GM12874 (cell line): Measurements from ENCODE around the gene RNF186.

ENCODE experiments used
- CTCF ChIP-seq: IDR thresholded peaks from 2 replicates; pipeline ENCODE4 v1.5.1; 2011; ENCODE audit warnings: low read depth, mild to moderate bottlenecking, control low read depth, low read length, moderate library complexity; ENCODE audit not compliant: insufficient read depth

RNF186 gene

GRCh38 chr1:19840228-19840627 is 25.1 kb upstream of the RNF186 start:
- TF ChIP-seq CTCF, result no peak

DNA sequence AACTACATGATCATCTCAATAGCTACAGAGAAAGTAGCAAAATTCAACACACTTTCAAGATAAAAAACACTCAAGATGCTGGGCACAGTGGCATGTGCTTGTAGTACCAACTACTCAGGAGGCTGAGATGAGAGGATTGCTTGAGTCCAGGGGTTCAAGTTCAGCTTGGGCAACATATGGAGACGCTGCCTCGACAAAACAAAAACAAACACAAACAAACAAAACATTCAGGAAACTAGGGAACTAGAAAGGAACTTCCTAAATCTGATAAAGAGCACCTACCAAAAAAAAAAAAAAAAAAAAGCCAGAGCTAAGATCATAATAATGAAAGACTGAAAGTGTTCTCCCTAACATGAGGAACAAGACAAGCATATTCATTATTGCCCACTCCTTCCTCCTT is 22.8 kb upstream of the RNF186 start:
- no peak for TF ChIP-seq CTCF

DNA sequence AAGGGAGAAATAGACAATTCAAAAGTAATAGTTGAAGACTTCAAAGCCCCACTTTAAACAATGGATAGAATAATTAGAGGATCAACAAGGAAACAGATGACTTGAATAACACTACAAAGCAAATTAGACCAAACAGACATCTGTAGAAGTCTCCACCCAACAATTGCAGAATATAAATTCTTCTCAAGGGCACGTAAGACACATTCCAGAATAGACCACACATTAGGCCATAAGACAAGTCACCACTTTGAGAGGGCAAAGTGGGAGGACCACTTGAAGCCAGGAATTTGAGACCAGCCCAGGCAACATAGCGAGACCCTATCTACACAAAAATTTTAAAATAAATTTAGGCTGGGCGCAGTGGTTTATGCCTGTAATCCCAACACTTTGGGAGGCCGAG is 20.5 kb upstream of the RNF186 start:
- no peak for TF ChIP-seq CTCF

GRCh38 chr1:19831441-19831840 is 16.4 kb upstream of the RNF186 start:
- TF ChIP-seq CTCF, result no peak

GRCh38 chr1:19828546-19828945 is 13.5 kb upstream of the RNF186 start:
- TF ChIP-seq CTCF, result no peak

GRCh38 chr1:19825298-19825697 is 10.2 kb upstream of the RNF186 start:
- TF ChIP-seq CTCF, result no peak

- TF ChIP-seq CTCF, result no peak
Observed at GRCh38 chr1:19824541-19824940, 9.5 kb upstream of the RNF186 start.

DNA sequence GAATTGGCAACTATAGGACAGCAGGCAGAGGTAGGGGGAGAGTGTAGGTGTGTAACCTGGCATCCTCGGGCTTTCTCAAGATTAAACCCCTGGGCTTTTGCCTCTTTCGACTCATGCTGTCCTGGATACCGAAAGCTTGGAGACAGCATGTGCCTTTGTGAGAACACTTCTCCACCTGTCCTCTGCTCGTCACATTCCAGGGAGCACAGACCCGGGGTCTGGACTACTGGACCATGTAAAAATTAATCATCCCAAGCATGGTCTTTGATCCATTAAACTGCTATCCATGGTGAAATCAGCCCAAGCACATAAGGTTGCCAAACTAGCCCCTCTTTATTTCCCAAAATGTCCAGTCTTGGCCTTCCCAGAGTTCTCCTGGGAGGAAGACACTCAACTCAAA is 9.0 kb upstream of the RNF186 start:
- no peak for TF ChIP-seq CTCF
